GM18519 (cell line): Measurements from ENCODE around the gene PRCP.

Experiments
- ATAC-seq: cut with Tn5 transposase; IDR thresholded peaks from one replicate; pipeline ENCODE4 v1.9.1; 2021; ENCODE audit warnings: mild to moderate bottlenecking, moderate library complexity; ENCODE audit not compliant: unreplicated experiment, low FRiP score

PRCP gene

GRCh38 chr11:82908311-82908710 is 8.1 kb upstream of the PRCP start:
- ATAC-seq, result no peak

- ATAC-seq, result no peak
Measured at GRCh38 chr11:82907371-82907770, 7.1 kb upstream of the PRCP start.

GRCh38 chr11:82906931-82907330 is 6.7 kb upstream of the PRCP start:
- ATAC-seq, result no peak

DNA sequence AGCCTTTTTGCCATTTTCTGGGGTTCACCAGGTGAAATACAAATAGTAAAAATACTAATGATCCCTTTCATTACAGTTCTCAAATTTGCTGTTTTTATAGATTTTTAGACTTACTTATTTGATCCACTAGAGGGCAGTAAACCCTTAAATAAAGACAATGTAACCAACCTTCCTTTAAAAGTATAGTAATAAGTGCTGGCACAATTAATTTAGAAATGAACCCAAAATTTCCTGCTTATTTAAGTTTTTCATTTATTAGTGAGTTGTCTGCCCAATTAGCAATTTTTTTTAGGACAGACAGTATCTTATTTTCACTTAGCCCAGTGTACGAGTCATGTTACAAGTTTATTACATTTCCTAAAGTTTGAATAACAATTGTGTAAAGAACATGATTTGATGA is 6.0 kb upstream of the PRCP start:
- no peak for ATAC-seq

DNA sequence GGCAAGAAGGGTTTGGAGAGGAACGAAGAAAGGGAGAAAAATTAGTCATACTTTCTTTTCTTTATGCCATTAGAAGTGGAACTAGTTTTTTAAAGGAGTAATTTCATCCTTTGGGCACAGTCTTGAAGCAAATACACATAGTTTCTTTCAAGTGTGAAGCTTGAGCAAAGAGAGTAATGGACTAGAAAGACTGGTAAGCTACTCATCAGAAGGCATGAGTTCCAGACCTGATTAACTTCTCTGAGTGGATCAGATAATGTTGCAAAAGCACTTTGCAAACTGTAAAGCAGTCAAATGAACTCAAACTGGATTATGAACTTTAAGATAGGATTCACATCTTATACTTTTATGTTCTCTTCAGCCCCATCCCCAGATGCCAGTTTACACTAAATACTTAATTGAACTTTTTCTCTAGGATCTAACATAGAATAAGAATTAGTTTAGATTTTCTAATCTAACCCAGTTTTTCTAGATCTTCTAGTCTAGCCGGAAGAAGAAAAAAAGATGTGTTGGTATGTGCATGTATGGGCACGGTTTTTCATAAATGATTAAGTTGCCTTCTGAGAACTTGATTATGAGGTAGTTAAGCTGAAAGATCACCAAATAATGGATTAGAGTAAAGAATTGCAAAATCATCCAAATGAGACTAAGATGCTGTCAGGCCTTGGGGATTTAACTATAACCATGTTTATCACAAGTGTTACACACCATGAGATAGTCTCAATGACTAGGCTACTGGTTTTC is 3.8 kb upstream of the PRCP start:
- ATAC-seq, result no peak

GRCh38 chr11:82902880-82903279 is 2.6 kb upstream of the PRCP start:
- no peak for ATAC-seq

DNA sequence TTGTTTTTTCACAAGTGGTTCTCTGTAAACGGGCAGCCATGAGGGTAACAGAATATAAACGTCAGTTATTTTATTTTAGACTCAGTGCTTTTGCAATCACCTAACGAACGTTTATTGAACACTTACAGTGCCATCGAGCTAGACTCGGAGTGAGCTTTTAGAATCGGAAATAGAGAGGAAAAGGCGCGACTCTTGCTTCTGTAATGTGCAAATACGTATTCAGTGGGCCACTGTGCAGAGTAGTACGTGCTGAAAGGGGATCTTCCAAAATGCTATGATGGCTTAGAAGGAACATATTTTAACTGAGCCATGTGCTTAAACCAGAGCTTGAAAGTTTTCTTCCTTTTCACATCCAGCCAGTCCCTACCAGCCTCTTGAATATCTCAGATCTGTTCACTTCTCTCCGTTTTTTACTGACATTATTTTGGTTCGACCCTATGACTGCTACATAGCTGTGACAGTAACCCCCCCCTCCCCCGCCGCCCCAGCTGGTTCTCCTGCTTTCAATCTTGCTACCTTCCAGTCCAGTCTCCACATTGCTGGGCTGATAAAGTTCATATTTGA is 1.8 kb upstream of the PRCP start:
- ATAC-seq, result no peak

DNA sequence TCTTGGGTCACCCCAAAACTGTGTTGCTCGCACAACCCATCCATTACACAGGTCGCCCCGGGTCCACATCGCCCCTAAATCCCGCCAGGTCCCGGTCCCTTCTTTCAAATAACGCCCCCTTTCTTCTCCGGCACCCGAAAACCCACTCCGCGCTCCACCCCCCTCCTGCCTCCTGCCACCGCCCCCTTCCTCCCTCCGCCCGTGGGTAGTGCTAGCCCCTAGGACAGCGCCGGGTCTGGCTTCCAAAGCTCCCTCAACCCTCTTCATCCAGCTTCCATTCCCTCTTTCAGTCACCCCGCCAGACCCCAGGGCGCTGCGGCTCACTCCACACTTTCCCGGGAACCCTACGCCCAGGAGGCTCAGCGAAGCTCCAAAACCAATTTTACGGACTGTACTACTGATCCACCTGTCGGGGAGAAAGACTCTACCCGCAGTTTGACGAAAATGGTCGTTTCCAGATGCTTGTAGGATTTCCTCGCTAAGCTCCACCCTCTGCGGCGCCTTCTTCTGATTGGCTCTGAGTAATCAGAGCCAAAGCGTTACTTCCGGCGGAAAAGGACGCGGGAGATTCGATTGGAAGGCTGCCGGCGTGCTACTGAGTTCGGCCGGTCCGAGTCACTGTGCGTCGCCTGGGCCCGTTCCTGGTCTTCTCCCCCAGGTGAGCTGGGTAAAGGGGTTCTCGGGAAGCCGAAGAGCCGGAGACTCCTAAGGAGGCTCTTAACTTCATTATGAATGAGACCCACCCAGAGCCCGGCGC is 1.1 kb upstream of the PRCP start, which contains the start of gene DDIAS:
Gene DDIAS (plus strand): TSS at position 572 of the 757 bp plus-strand sequence. CDS start 13,003 bp downstream, outside the sequence.
- peak; percentile 74 for ATAC-seq

- no peak for ATAC-seq
Measured at GRCh38 chr11:82899957-82900276, 313 bp downstream of the PRCP start.

- ATAC-seq, result peak; percentile 21
Measured at GRCh38 chr11:82899186-82899820, 927 bp downstream of the PRCP start.

- ATAC-seq, result no peak
Measured at GRCh38 chr11:82898241-82898640, 2.0 kb downstream of the PRCP start.

DNA sequence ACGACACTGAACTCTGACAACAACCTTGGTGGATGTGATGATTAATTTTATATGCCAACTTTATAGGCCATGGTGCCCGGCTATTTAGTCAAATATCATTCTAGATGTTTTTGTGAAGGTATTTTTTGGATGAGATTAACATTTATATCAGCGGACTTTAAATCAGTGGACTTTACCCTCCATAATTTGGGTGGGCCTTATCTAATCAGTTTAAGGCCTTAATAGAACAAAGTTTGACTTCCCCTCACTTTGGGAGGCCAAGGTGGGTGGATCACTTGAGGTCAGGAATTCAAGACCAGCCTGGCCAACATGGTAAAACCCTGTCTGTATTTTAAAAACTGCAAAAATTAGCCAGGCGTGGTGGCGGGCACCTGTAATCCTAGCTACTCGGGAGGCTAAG is 4.0 kb downstream of the PRCP start:
- no peak for ATAC-seq

DNA sequence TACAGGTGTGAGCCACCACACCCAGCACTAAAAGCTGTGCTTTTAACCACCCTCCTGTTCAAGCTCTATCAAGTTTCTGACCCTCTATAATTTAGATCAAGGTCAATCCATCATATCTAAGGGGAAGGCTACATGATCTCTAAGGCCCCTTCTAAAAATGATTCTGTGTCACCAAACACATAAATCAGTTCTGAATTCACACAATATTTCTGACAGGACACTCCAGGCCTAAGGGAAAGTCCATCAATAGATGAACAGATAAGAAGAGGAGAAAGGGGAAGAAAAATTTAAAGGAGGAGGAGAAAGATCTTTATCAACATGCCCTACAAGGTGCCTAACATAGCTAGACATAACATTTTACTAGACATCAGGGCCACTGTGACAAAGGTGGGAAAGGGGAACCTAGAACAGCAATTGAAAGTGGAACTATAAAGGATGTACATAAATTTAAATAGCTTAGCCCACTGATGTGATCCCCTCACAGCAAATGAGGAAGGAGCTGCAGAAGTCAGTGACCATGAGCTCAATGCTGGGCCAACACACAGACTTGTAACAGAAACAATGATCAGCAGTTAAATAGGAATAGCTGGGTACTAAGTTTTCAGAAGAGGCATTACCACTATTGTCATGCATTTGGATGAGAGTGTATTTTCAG is 4.7 kb downstream of the PRCP start:
- ATAC-seq, result peak; percentile 36

GRCh38 chr11:82892611-82893169 is 7.5 kb downstream of the PRCP start:
- no peak for ATAC-seq

- no peak for ATAC-seq
Measured at GRCh38 chr11:82890936-82891335, 9.3 kb downstream of the PRCP start.

- ATAC-seq, result no peak
Measured at GRCh38 chr11:82890002-82890341, 10.3 kb downstream of the PRCP start.

GRCh38 chr11:82889133-82890001 is 10.9 kb downstream of the PRCP start:
- ATAC-seq, result no peak

- ATAC-seq, result no peak
Measured at GRCh38 chr11:82883853-82884252, 16.4 kb downstream of the PRCP start.

- ATAC-seq, result no peak
Measured at GRCh38 chr11:82874646-82875523, 25.3 kb downstream of the PRCP start.
